GM18517 (cell line): ENCODE measurements around the gene ABCA13.

ENCODE experiments used
- ATAC-seq: cut with Tn5 transposase; IDR thresholded peaks from one replicate; pipeline ENCODE4 v1.9.1; 2021; ENCODE audit warnings: mild to moderate bottlenecking, moderate library complexity; ENCODE audit not compliant: unreplicated experiment

The ABCA13 gene

GRCh38 chr7:48225101-48225500, 53.8 kb downstream of the ABCA13 start:
- ATAC-seq = no peak

GRCh38 chr7:48237354-48237753, 66.1 kb downstream of the ABCA13 start:
- ATAC-seq = no peak

DNA sequence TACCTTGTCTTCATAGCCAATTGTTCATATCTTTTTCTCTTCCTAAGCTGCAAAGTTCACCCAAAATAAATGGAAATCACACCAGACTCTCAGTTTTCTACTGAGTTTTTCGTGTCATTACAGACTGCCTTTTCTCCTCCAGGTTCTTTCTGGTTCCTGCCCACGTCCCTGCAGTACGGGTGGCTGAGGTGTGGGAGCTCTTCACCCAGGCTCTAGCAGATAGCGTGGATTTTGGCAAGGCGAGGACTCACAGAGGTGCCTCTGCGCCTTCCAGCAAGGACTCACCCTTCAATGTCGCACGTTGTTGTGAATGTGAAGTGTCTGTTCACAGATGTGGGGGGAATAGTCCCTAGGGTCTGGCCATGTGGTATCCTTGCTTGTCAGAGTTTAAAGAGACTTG, 71.6 kb downstream of the ABCA13 start:
- no peak for ATAC-seq

DNA sequence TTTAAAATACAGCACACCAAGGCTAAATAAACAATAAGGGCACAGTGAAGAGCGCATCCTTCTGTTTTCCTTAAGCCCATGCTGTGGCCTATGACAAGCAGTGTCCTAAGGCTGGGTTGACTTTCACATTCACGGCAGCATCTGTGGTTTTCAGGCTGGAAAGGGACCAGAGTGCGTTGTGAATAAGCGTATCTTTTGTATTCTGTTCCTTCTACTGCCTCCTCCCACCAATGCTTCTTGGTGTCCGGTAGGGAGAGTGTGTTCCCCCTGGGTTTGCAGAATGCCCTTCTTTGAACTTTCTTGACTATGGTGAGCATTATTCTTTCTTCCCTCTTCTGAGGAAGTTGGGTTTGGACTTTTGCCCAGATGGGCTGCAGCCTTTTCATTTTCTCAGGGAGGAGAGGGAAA, 73.6 kb downstream of the ABCA13 start:
- no peak for ATAC-seq

GRCh38 chr7:48245751-48246472, 74.7 kb downstream of the ABCA13 start:
- peak; percentile 76 for ATAC-seq

DNA sequence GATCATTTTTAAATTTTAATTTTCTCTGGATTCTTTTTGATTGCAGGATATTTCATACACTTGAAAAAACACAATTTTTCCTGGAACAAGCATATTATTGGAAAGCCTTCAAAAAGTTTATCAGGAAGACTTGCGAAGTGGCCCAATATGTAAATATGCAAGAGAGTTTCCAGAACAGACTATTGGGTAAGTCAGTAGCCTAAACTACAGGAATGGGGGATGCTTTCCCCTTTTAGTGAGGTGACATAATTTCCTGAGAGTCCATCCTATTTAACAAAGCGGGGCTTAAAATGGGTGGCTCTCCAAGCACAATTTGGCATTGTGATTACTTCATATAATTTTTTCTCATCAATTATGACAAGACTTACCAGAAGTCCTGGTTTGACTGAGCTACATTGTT, 77.9 kb downstream of the ABCA13 start:
- no peak for ATAC-seq

DNA sequence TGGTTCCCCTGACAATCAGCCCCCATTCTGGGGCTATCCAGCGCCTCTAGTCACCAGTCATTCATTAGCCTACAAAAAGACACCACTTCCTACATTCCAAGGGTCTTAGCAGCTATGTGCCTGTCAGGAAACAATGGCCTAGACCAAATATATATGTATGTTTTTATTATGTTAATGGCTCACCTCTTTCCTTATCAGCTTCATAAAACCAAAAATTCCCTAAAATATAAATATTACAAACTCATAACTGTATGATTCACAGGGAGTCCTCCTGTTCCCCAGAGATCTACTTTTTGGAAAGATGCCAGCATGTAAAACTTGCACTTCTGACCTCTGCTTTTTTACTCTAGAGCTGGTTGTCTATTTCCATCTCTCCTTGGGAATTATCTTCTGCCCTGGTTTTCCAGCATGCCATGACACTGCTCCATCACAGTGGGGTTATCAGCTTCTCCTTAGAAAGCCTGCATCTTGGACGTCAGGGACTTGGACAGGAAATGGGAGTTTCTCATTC, 79.2 kb downstream of the ABCA13 start:
- ATAC-seq = no peak

DNA sequence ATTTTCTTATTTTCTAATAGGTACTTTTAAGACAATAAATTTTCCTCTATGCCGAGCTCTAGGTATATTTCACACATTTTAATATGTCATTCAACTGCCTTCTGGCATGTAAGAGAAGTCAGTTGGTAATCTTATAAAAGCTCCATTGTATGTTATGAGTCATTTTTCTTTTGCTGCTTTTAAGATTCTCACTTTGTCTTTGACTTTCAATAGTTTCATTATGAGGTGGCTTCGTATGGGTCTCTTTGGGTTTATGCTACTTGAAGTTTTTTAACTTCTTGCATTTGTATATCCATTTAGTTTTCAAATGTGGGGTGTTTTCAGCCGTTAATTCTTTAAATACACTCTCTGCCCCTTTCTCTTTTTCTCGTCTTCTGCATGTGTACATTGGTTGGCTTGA, 80.5 kb downstream of the ABCA13 start:
- ATAC-seq = peak; percentile 97

GRCh38 chr7:48252995-48253394, 81.7 kb downstream of the ABCA13 start:
- no peak for ATAC-seq

GRCh38 chr7:48255046-48255445, 83.8 kb downstream of the ABCA13 start:
- ATAC-seq = no peak

DNA sequence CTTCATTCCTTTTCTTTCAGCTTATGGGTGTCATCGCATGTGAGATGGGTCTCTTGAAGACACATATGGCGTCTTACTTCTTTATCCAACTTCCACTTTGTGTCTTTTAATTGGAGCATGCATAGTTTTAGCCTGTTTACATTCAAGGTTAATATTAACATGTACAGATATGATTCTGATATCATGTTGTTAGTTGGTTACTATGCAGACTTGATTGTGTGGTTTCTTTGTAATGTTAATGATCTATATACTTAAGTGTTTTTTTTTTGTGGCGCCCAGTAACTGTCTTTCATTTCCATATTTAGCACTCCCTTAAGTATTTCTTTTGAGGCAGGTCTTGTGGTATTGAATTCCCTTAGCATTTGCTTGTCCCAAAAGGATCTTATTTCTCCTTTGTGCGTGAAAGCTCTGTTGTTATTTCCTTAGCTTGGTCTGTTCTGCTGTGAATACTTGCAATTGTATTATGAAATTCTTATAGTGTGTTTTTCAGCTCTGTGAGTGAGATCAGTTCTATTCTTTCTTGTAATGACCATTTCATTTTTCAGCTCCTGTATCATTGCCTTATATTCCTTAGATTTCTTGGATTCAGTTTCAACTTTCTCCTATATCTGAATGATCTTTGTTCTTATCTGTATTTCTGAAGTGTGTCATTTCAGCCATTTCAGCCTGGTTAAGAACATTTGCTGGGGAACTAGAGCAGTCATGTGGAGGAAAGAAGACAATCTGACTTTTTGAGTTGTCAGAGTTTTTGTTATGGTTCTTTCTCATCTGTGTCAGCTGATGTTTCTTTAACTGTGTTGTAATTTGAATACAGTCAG, 88.4 kb downstream of the ABCA13 start:
- ATAC-seq = no peak

GRCh38 chr7:48261696-48262095, 90.4 kb downstream of the ABCA13 start:
- no peak for ATAC-seq

DNA sequence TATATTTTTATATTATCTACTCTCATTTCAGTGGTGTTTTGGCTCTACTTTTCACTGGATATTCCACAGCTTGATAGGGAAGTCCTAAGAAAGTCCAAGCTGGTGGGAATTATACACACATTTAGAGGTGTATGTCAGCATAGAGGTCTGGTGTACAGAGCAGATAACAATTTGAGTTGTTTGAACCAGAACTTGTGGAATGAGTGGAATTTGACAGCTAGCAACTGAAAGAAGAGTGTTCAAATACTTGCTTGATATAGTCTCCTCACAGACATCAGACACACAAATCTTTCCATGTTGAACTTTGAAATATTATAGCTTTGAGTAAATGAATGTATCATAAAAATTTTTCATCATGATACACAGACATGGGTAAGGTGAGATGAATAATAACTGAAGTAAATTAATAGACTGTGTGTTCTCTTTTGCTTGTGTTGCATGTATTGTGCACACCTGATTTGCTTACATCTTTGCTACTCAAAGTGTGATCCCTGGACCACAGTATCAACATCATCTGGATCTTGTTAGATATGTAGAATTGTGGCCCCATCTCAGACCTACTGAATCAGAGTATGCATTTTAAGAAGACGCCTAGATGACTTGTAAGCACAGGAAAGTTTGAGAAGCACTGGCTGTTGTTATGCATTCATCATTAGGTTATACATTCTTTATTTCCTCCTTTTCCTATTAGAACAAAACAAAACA, 91.5 kb downstream of the ABCA13 start:
- no peak for ATAC-seq

GRCh38 chr7:48263311-48263650, 92.0 kb downstream of the ABCA13 start:
- no peak for ATAC-seq

- no peak for ATAC-seq
These were observed 97.8 kb downstream of the ABCA13 start for GRCh38 chr7:48269066-48269465.

DNA sequence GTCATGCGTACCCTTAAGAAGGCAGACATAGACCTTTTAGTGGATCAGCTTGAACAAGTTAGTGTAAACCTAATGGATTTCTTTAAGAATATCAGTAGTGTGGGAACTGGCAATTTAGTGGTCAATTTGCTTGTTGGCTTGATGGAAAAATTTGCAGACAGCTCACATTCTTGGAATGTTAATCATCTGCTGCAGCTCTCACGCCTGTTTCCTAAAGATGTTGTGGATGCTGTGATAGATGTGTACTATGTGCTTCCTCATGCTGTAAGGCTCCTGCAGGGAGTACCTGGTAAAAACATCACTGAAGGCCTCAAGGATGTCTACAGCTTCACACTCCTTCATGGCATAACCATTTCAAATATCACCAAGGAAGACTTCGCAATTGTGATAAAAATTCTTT, 103.4 kb downstream of the ABCA13 start:
- ATAC-seq = no peak

GRCh38 chr7:48279420-48279819, 108.2 kb downstream of the ABCA13 start:
- ATAC-seq = no peak

GRCh38 chr7:48280100-48280499, 108.8 kb downstream of the ABCA13 start:
- no peak for ATAC-seq

DNA sequence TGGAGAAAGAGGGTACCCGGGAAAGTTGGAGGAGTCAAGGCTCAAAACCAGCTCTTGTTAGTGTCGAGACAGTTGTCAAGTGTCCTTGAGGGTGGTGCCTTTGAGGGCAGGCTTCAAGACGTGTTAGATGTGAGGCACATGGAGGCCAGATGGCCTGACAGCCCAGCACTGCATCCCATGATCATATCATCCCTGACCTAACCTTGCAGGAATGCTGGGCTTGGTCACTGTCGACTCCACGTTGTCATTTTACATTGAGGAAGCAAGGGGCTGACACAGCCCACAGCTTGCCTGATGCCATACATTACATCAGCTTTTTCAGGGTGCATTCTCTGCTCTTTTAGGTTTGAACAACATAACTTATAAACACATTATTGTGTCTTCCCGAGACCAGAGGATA, 114.1 kb downstream of the ABCA13 start:
- no peak for ATAC-seq

- no peak for ATAC-seq
These were observed 115.6 kb downstream of the ABCA13 start for GRCh38 chr7:48286836-48287235.

- ATAC-seq = no peak
These were observed 118.4 kb downstream of the ABCA13 start for GRCh38 chr7:48289656-48290055.

- no peak for ATAC-seq
These were observed 121.7 kb downstream of the ABCA13 start for GRCh38 chr7:48292949-48293348.
